ENCODE measurements around the gene PLA2G12A. TPM values are rescaled to one million over a fixed set of nuclear protein-coding genes. Genes with fewer than 3 reads are reported as not detected.
"Not testable (repeated sequence)": the region's sequence is repeated elsewhere in the genome, so short reads cannot be mapped to it uniquely, and the experiment has no call there.

PLA2G12A gene
- polyA plus RNA-seq, 3 donors, result 23.8 to 44.6 (median 34.1) TPM

GRCh38 chr4:109690690-109691410 lies 39.0 kb downstream of the PLA2G12A start:
- no peak for DNase-seq

GRCh38 chr4:109684727-109685126 lies 45.1 kb downstream of the PLA2G12A start:
- DNase-seq, result no peak

GRCh38 chr4:109683621-109684253 lies 46.1 kb downstream of the PLA2G12A start:
- no peak for DNase-seq

GRCh38 chr4:109682875-109683274 lies 47.0 kb downstream of the PLA2G12A start:
- DNase-seq, result no peak

GRCh38 chr4:109678925-109679324 lies 50.9 kb downstream of the PLA2G12A start:
- not testable (repeated sequence) for DNase-seq

GRCh38 chr4:109678472-109678871 lies 51.4 kb downstream of the PLA2G12A start:
- not testable (repeated sequence) for DNase-seq

GRCh38 chr4:109676886-109677285 lies 53.0 kb downstream of the PLA2G12A start:
- DNase-seq, result no peak

GRCh38 chr4:109675843-109676242 lies 54.0 kb downstream of the PLA2G12A start:
- DNase-seq, result no peak

- no peak for DNase-seq
These were observed 54.7 kb downstream of the PLA2G12A start for GRCh38 chr4:109675181-109675580.

GRCh38 chr4:109673303-109673702 lies 56.6 kb downstream of the PLA2G12A start:
- DNase-seq, result no peak

- no peak for DNase-seq
These were observed 57.5 kb downstream of the PLA2G12A start for GRCh38 chr4:109672169-109672930.

- no peak for DNase-seq
These were observed 58.5 kb downstream of the PLA2G12A start for GRCh38 chr4:109671350-109671749.

GRCh38 chr4:109665783-109666485 lies 63.9 kb downstream of the PLA2G12A start:
- DNase-seq, result no peak

GRCh38 chr4:109662771-109663170 lies 67.1 kb downstream of the PLA2G12A start:
- no peak for DNase-seq

- DNase-seq, result no peak
These were observed 67.8 kb downstream of the PLA2G12A start for GRCh38 chr4:109662116-109662515.

Other genes starting within 250 kb of the PLA2G12A start
- gene MCUB, start 169.8 kb downstream of the PLA2G12A start, polyA plus RNA-seq (ENCODE audit: insufficient read length in 3 of 3), result 1 to 10 TPM; 8.7 to 9.3 (median 9.0) TPM
- 10 to 100 TPM; 34.3 to 41.3 (median 40.4) TPM for gene CASP6, start 26.6 kb downstream of the PLA2G12A start, polyA plus RNA-seq (ENCODE audit: insufficient read length in 3 of 3)
- 10 to 100 TPM; 75.2 to 79.1 (median 78.8) TPM for gene CFI, start 71.9 kb upstream of the PLA2G12A start, polyA plus RNA-seq (ENCODE audit: insufficient read length in 3 of 3)
- 10 to 100 TPM; 37.9 to 40.3 (median 39.3) TPM for gene GAR1, start 85.7 kb upstream of the PLA2G12A start, polyA plus RNA-seq (ENCODE audit: insufficient read length in 3 of 3)
- 1 to 10 TPM in 1 of 3 donors, under 1 TPM in 2; 0.51 to 1.3 (median 0.94) TPM for gene RRH, start 97.9 kb upstream of the PLA2G12A start, polyA plus RNA-seq (ENCODE audit: insufficient read length in 3 of 3)
- gene LRIT3, start 118.0 kb upstream of the PLA2G12A start, polyA plus RNA-seq (ENCODE audit: insufficient read length in 3 of 3), result 1 to 10 TPM in 1 of 3 donors, under 1 TPM in 2; 0.34 to 1.3 (median 0.99) TPM
- 1 to 10 TPM; 2.3 to 6.7 (median 4.6) TPM for gene EGF, start 182.8 kb upstream of the PLA2G12A start, polyA plus RNA-seq (ENCODE audit: insufficient read length in 3 of 3)